ENCODE results near the gene PIK3C2G. TPM values are rescaled to one million over a fixed set of nuclear protein-coding genes. Genes with fewer than 3 reads are reported as not detected.

The PIK3C2G gene
- total RNA-seq, 1 experiment from 2014 or later = not detected

DNA sequence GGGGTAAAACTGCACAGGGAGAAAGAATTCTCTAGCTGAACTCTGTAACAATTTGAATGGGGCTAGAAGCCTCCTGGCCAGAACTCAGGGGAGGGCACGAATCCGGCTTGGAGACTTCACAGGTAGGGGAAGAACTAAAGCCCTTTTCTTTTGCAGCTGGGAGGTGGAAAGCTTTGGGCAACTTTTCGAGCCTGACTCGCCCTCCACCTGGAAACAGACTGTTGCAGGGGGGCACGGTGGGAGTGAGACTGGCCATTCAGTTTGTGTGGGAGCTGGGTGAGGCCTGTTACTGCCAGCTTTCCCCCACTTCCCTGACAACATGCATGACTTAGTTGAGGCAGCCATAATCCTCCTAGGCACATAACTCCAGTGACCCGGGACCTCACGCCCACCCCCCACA, 340.6 kb downstream of the PIK3C2G start:
- TF ChIP-seq SIN3A (IDR thresholded peaks at IDR 0.05; ENCODE audit: borderline replicate concordance, insufficient read depth, low read depth, low read length) (no peak), TCF7L2 (IDR thresholded peaks at IDR 0.05; ENCODE audit: low read depth, low read length) (no peak), REST (IDR thresholded peaks at IDR 0.05; ENCODE audit: insufficient read depth in 1 of 2, low read depth in 2 of 2, low read length in 1 of 2) (no peak), POLR2AphosphoS5 (IDR thresholded peaks at IDR 0.05; ENCODE audit: low read depth, low read length) (no peak)
- TF ChIP-seq, protein P1, sequence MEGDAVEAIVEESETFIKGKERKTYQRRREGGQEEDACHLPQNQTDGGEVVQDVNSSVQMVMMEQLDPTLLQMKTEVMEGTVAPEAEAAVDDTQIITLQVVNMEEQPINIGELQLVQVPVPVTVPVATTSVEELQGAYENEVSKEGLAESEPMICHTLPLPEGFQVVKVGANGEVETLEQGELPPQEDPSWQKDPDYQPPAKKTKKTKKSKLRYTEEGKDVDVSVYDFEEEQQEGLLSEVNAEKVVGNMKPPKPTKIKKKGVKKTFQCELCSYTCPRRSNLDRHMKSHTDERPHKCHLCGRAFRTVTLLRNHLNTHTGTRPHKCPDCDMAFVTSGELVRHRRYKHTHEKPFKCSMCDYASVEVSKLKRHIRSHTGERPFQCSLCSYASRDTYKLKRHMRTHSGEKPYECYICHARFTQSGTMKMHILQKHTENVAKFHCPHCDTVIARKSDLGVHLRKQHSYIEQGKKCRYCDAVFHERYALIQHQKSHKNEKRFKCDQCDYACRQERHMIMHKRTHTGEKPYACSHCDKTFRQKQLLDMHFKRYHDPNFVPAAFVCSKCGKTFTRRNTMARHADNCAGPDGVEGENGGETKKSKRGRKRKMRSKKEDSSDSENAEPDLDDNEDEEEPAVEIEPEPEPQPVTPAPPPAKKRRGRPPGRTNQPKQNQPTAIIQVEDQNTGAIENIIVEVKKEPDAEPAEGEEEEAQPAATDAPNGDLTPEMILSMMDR (IDR thresholded peaks at IDR 0.05) = no peak
- ChIA-PET CTCF (no interaction called here), POLR2A (no interaction called here)
- no peaks in the 10 kb centered on the region; the same call in 1 of the 2 replicates for H3K36me3 ChIP-seq (ENCODE audit: control insufficient read depth, insufficient read depth, low read length)
- intact Hi-C loops (cut with micrococcal nuclease; ENCODE audit: unreplicated experiment) (no loop called here), in situ Hi-C loops (cut with HindIII; ENCODE audit: low pct_unique_long_range_greater_than_20kb, low sequenced_read_pairs) (no loop called here)
- no peak for DNase-seq (ENCODE audit: low read depth, low spot score)
- H3K4me1 ChIP-seq (ENCODE audit: control insufficient read depth, insufficient read depth, low read length) = no peaks in the 10 kb centered on the region
- no peak overlapping the region for H3K4me3 ChIP-seq (ENCODE audit: low read depth in 2 of 2, low read length in 2 of 2)
- BruUV-seq (replicated peaks) = no TSS peak
- no peak overlapping the region for H3K27ac ChIP-seq (ENCODE audit: low read length)
- H3K9me3 ChIP-seq (ENCODE audit: control insufficient read depth, insufficient read depth, low read depth, low read length) = no peaks in the 10 kb centered on the region
- ATAC-seq = no peak
- H3K27me3 ChIP-seq (ENCODE audit: control insufficient read depth, insufficient read depth, low read length) = no peaks in the 10 kb centered on the region

DNA sequence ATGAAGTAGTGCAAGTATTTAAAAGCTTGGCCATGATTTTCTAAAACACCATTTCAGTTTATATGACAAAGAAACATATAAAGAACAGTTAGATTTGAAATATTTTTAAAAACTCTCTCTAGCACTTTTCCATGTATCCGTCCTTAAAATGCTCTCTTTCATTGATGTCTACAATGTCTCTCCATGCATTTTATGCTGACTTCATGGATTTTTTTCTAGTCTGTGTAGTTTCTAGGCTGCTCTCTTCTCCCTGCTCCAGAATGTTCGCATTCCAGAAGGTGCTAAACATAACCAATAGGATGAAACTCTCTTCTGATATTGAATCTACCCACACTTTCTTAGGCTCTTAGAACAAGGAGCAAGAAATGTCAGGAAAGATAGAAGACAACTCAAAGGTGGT, 351.7 kb downstream of the PIK3C2G start:
- POLR2A ChIA-PET = no interaction called here
- H3K27me3 ChIP-seq (ENCODE audit: control insufficient read depth, insufficient read depth, low read length) = no peaks in the 10 kb centered on the region
- H3K36me3 ChIP-seq (ENCODE audit: control insufficient read depth, insufficient read depth, low read length) = no peaks in the 10 kb centered on the region
- CTCF ChIA-PET = no interaction called here
- no peaks in the 10 kb centered on the region for H3K9me3 ChIP-seq (ENCODE audit: control insufficient read depth, insufficient read depth, low read depth, low read length)
- no peaks in the 10 kb centered on the region for H3K4me1 ChIP-seq (ENCODE audit: control insufficient read depth, insufficient read depth, low read length)
- in situ Hi-C loops (cut with HindIII; ENCODE audit: low pct_unique_long_range_greater_than_20kb, low sequenced_read_pairs) = no loop called here
- intact Hi-C loops (cut with micrococcal nuclease; ENCODE audit: unreplicated experiment) = no loop called here
- H3K27ac ChIP-seq (ENCODE audit: low read length) = no peak overlapping the region
- no peak for ATAC-seq
- no TSS peak for BruUV-seq (replicated peaks)
- DNase-seq (ENCODE audit: low read depth, low spot score) = no peak
- no peak overlapping the region for H3K4me3 ChIP-seq (ENCODE audit: low read depth in 2 of 2, low read length in 2 of 2)
- no peak for TF ChIP-seq SIN3A (IDR thresholded peaks at IDR 0.05; ENCODE audit: borderline replicate concordance, insufficient read depth, low read depth, low read length)
- TF ChIP-seq REST (IDR thresholded peaks at IDR 0.05; ENCODE audit: insufficient read depth in 1 of 2, low read depth in 2 of 2, low read length in 1 of 2) = no peak
